Endothelial cell of umbilical vein (primary cell): ENCODE data around the gene IQGAP2. TPM values are rescaled to one million over a fixed set of nuclear protein-coding genes. Genes with fewer than 3 reads are reported as not detected.

Source experiments
- BruUV-seq: library from RNA; stranded (reverse); fragments of 400-500 nt; replicated peaks from 2 replicates; lab custom pipeline; 2021; lab: Mats Ljungman, UMichigan
- CTCF ChIA-PET: fragments of 300-600, 350-600 bp; sonication (Branson Sonifier 250); formaldehyde crosslinking; loops from one replicate; lab custom pipeline; 2021; ENCODE audit warnings: antibody characterized with exemption, inconsistent platforms; lab: Charles Lee
- POLR2A ChIA-PET: fragments of 300-600, 350-600 bp; sonication (Branson Sonifier 250); formaldehyde crosslinking; loops from one replicate; lab custom pipeline; 2021; ENCODE audit warnings: antibody characterized with exemption, inconsistent platforms; lab: Charles Lee
- DNase-seq: peaks from one replicate; pipeline ENCODE4 v3.0.0-alpha.2; 2011; ENCODE audit warnings: low read depth, low spot score
- FAIRE-seq: peaks from 2 replicates; lab custom pipeline; 2011; peaks lifted over from hg19 to GRCh38; lab: Jason Lieb, UNC
- H2AFZ ChIP-seq: 2 replicates; pipeline ENCODE4 v1.6.0; 2012; ENCODE audit warnings: low read depth, low read length, control low read depth, inconsistent platforms
- H3K27ac ChIP-seq: 2 replicates; pipeline ENCODE4 v1.5.1; 2011; ENCODE audit warnings: low read depth, mild to moderate bottlenecking, control low read depth, low read length, moderate library complexity; ENCODE audit not compliant: insufficient read depth
- H3K27me3 ChIP-seq, 2 experiments: 2 replicates each; pipeline versions ENCODE4 v1.6.0 to v1.6.1; 2011; ENCODE audit warnings: low read length in 2 of 2, mixed read lengths in 1 of 2; ENCODE audit not compliant: control insufficient read depth in 2 of 2, insufficient read depth in 2 of 2
- H3K36me3 ChIP-seq, 2 experiments: 2 replicates in 1 of 2; 3 replicates in 1 of 2; pipeline ENCODE4 v1.5.1; 2011; ENCODE audit warnings: low read length in 2 of 2, mild to moderate bottlenecking in 1 of 2, moderate library complexity in 1 of 2; ENCODE audit not compliant: control insufficient read depth in 2 of 2, insufficient read depth in 2 of 2; ENCODE audit errors: extremely low read depth in 1 of 2
- H3K4me1 ChIP-seq: 3 replicates; pipeline ENCODE4 v1.5.1; 2011; ENCODE audit warnings: mild to moderate bottlenecking, low read length; ENCODE audit not compliant: control insufficient read depth, insufficient read depth; ENCODE audit errors: extremely low read depth
- H3K4me2 ChIP-seq: 2 replicates; pipeline ENCODE4 v1.6.1; 2011; ENCODE audit warnings: low read length, control low read depth, mixed read lengths; ENCODE audit not compliant: insufficient read depth
- H3K4me3 ChIP-seq, 3 experiments: fragments of 200-600 bp in 1 of 3; sonication (generic), shearing (Covaris generic) in 1 of 3; replicated peaks in 1 of 3; 2 replicates each; pipeline ENCODE4 v1.5.1; 2011 to 2016; ENCODE audit warnings: control low read depth in 3 of 3, low read length in 3 of 3, mild to moderate bottlenecking in 2 of 3, inconsistent platforms in 1 of 3, low read depth in 1 of 3, moderate library complexity in 1 of 3; ENCODE audit not compliant: insufficient read depth in 1 of 3
- H3K79me2 ChIP-seq: 2 replicates; pipeline ENCODE4 v1.6.0; 2012; ENCODE audit warnings: low read length, inconsistent platforms; ENCODE audit not compliant: control insufficient read depth, insufficient read depth
- H3K9ac ChIP-seq: replicated peaks from 2 replicates; pipeline ENCODE3; 2011; ENCODE audit warnings: low read length, control low read depth; ENCODE audit not compliant: insufficient read depth; ENCODE audit errors: extremely low read depth
- H3K9me1 ChIP-seq: replicated peaks from 3 replicates; pipeline ENCODE4 v1.6.0; 2011; ENCODE audit warnings: mild to moderate bottlenecking, low read length; ENCODE audit not compliant: control insufficient read depth, insufficient read depth; ENCODE audit errors: extremely low read depth
- H3K9me3 ChIP-seq: replicated peaks from 2 replicates; pipeline ENCODE4 v1.5.1; 2012; ENCODE audit warnings: low read length, inconsistent platforms; ENCODE audit not compliant: control insufficient read depth, insufficient read depth
- H4K20me1 ChIP-seq: replicated peaks from 2 replicates; pipeline ENCODE3; 2011; ENCODE audit warnings: mild to moderate bottlenecking, low read length; ENCODE audit not compliant: control insufficient read depth, insufficient read depth; ENCODE audit errors: extremely low read depth
- EZH2 ChIP-seq: IDR thresholded peaks from 2 replicates; pipeline ENCODE4 v1.6.1; 2012; ENCODE audit warnings: borderline replicate concordance, low read depth, mild to moderate bottlenecking, moderate library complexity, low read length, inconsistent platforms; ENCODE audit not compliant: severe bottlenecking
- FOS ChIP-seq: IDR thresholded peaks from 2 replicates; pipeline ENCODE4 v1.6.1; 2011; ENCODE audit warnings: mild to moderate bottlenecking, low read length, moderate library complexity, borderline replicate concordance; ENCODE audit not compliant: insufficient read depth
- JUN ChIP-seq: IDR thresholded peaks from 2 replicates; pipeline ENCODE4 v1.6.1; 2011; ENCODE audit warnings: borderline replicate concordance, low read depth; ENCODE audit not compliant: insufficient read length, insufficient read depth
- MYC ChIP-seq: IDR thresholded peaks from one replicate; pipeline ENCODE4 v1.6.1; 2011; ENCODE audit warnings: mild to moderate bottlenecking, low read depth, low read length
- POLR2A ChIP-seq: IDR thresholded peaks from 2 replicates; pipeline ENCODE4 v1.6.1; 2012; ENCODE audit warnings: low read depth, mild to moderate bottlenecking, control low read depth, low read length
- POLR2AphosphoS5 ChIP-seq: IDR thresholded peaks from 2 replicates; pipeline ENCODE4 v1.6.1; 2012; ENCODE audit warnings: low read depth, mild to moderate bottlenecking, control low read depth, low read length, moderate library complexity; ENCODE audit not compliant: insufficient read depth
- dilution Hi-C: fragments of 300-500 bp; cut with MboI; formaldehyde crosslinking; loops from one replicate; pipeline ENCODE4 v1.15.0; 2019; ENCODE audit warnings: low sequenced_read_pairs; ENCODE audit not compliant: extremely low pct_ligation_motif_present
- intact Hi-C: fragments of 100-400 bp; cut with micrococcal nuclease; formaldehyde crosslinking; loops from one replicate; pipeline ENCODE4 v1.10.0; 2022
- polyA plus RNA-seq, 4 experiments: library from polyadenylated mRNA; depleted of rRNA in 3 of 4; stranded (reverse) in 3 of 4; unstranded in 1 of 4; fragments of >200 nt; gene quantifications; 2 replicates each; pipeline versions ENCODE4 v1.2.1 to v1.2.3, GENCODE V29; 2011 to 2012; ENCODE audit warnings: missing spikeins in 1 of 4
- total RNA-seq: library from RNA; stranded (reverse); gene quantifications from 2 replicates; pipeline ENCODE4 v1.2.3, GENCODE V29; 2021
- TF ChIP-seq, protein P1 (sequence below), 2 donors: IDR thresholded peaks; 1 replicate in 1 of 2; 2 replicates in 1 of 2; pipeline ENCODE4 v1.5.1; 2011; ENCODE audit warnings: low read length in 2 of 2, mild to moderate bottlenecking in 2 of 2, moderate library complexity in 2 of 2, control low read depth in 1 of 2, inconsistent platforms in 1 of 2, low read depth in 1 of 2; ENCODE audit not compliant: insufficient read depth in 1 of 2; ENCODE audit errors: extremely low read depth in 1 of 2

IQGAP2 gene
- total and polyA plus RNA-seq, 2 donors (not counting 3 experiments of a cell fraction or from before 2014, with no cell fraction given) = 4.5 to 4.7 TPM

DNA sequence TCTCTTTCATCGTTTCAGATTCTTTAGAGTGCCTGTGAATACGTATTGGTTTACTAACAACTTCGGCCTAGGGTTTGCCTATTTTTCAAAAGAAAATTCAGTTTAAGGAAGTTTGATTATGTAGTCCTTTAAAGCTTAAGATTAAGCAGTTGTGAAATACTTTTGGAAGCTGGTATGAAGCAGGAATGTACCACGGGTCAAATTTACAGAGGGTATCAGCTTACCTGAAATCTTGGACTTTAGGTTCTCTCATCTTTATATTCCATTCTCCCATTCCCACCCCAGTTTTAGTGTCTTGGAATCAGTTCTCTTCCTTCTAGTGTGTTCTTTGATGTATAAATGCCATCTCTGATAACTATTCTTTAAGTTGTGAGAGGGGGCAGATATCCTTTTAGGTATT lies 53.2 kb downstream of the IQGAP2 start:
- H3K27ac ChIP-seq = no peak overlapping the region
- no peaks in the 10 kb centered on the region for H3K36me3 ChIP-seq
- intact Hi-C loops = no loop called here
- H4K20me1 ChIP-seq = no peaks in the 10 kb centered on the region
- no peak for TF ChIP-seq EZH2
- no peak for TF ChIP-seq JUN
- no peak for TF ChIP-seq POLR2A
- TF ChIP-seq, protein P1, sequence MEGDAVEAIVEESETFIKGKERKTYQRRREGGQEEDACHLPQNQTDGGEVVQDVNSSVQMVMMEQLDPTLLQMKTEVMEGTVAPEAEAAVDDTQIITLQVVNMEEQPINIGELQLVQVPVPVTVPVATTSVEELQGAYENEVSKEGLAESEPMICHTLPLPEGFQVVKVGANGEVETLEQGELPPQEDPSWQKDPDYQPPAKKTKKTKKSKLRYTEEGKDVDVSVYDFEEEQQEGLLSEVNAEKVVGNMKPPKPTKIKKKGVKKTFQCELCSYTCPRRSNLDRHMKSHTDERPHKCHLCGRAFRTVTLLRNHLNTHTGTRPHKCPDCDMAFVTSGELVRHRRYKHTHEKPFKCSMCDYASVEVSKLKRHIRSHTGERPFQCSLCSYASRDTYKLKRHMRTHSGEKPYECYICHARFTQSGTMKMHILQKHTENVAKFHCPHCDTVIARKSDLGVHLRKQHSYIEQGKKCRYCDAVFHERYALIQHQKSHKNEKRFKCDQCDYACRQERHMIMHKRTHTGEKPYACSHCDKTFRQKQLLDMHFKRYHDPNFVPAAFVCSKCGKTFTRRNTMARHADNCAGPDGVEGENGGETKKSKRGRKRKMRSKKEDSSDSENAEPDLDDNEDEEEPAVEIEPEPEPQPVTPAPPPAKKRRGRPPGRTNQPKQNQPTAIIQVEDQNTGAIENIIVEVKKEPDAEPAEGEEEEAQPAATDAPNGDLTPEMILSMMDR (IDR thresholded peaks at IDR 0.05; ENCODE audit: extremely low read depth in 1 of 2, insufficient read depth in 1 of 2, low read depth in 1 of 2, low read length in 2 of 2) = no peak
- TF ChIP-seq MYC = no peak
- TF ChIP-seq FOS = no peak
- no peak for TF ChIP-seq POLR2AphosphoS5
- H3K9me1 ChIP-seq = no peaks in the 10 kb centered on the region
- H3K27me3 ChIP-seq = no peaks in the 10 kb centered on the region
- BruUV-seq = no TSS peak
- DNase-seq (no peak), FAIRE-seq (no peak)
- no peaks in the 10 kb centered on the region for H3K4me1 ChIP-seq
- H3K79me2 ChIP-seq = no peaks in the 10 kb centered on the region
- CTCF ChIA-PET = no interaction called here
- dilution Hi-C loops = no loop called here
- POLR2A ChIA-PET = no interaction called here
- no peak overlapping the region for H3K9ac ChIP-seq
- H3K9me3 ChIP-seq = no peaks in the 10 kb centered on the region
- H3K4me3 ChIP-seq = no peak overlapping the region
- H3K4me2 ChIP-seq = no peak overlapping the region
- no peak overlapping the region for H2AFZ ChIP-seq
